SK-N-SH treated with all-trans-retinoic acid at 6 μM for 48 hours (cell line): Measurements from ENCODE around the gene DNAJC17.

Experiments
- ATAC-seq: fragments of 200-7000 bp; cut with Tn5 transposase; 3 replicates; pipeline ENCODE4 v1.9.1; 2020; ENCODE audit warnings: mild to moderate bottlenecking, moderate library complexity
- ARNTL ChIP-seq: fragments of 450-650 bp; formaldehyde crosslinking; IDR thresholded peaks from 2 replicates; pipeline ENCODE4 v1.5.0; 2020; ENCODE audit warnings: low read depth, mild to moderate bottlenecking, moderate library complexity, borderline replicate concordance
- BACH2 ChIP-seq: fragments of 250-450 bp; sonication (Bioruptor Pico); IDR thresholded peaks from 2 replicates; pipeline ENCODE4 v1.9.0; 2021; ENCODE audit warnings: mild to moderate bottlenecking, borderline replicate concordance
- CSDC2 ChIP-seq: fragments of 250-450 bp; sonication (Bioruptor Pico); IDR thresholded peaks from 2 replicates; pipeline ENCODE4 v1.5.0; 2020; ENCODE audit warnings: mild to moderate bottlenecking, moderate library complexity
- OSR1 ChIP-seq: fragments of 250-450 bp; sonication (Bioruptor Pico); IDR thresholded peaks from 2 replicates; pipeline ENCODE4 v1.8.0; 2022; ENCODE audit warnings: moderate library complexity, mild to moderate bottlenecking, inconsistent platforms
- POU6F1 ChIP-seq: fragments of 250-450 bp; sonication (Bioruptor Pico); IDR thresholded peaks from 2 replicates; pipeline ENCODE4 v1.8.0; 2021; ENCODE audit warnings: low read depth, mild to moderate bottlenecking, moderate library complexity, borderline replicate concordance
- PPARA ChIP-seq: fragments of 250-450 bp; sonication (Bioruptor Pico); IDR thresholded peaks from 2 replicates; pipeline ENCODE4 v1.5.0; 2020; ENCODE audit warnings: mild to moderate bottlenecking, borderline replicate concordance
- RARB ChIP-seq: fragments of 250-450 bp; sonication (Bioruptor Pico); IDR thresholded peaks from 2 replicates; pipeline ENCODE4 v1.8.0; 2021; ENCODE audit warnings: mild to moderate bottlenecking, moderate library complexity
- SNAI2 ChIP-seq: fragments of 250-450 bp; sonication (Bioruptor Pico); IDR thresholded peaks from 2 replicates; pipeline ENCODE4 v1.5.0; 2020; ENCODE audit warnings: mild to moderate bottlenecking, moderate library complexity
- TOX ChIP-seq: fragments of 250-450 bp; sonication (Bioruptor Pico); IDR thresholded peaks from 2 replicates; pipeline ENCODE4 v1.8.0; 2021; ENCODE audit warnings: mild to moderate bottlenecking, moderate library complexity, borderline replicate concordance
- ZFP3 ChIP-seq: fragments of 250-450 bp; sonication (Bioruptor Pico); IDR thresholded peaks from 2 replicates; pipeline ENCODE4 v1.5.0; 2020; ENCODE audit warnings: mild to moderate bottlenecking, moderate library complexity
- ZFP30 ChIP-seq: fragments of 450-650 bp; formaldehyde crosslinking; IDR thresholded peaks from 2 replicates; pipeline ENCODE4 v1.5.0; 2022; ENCODE audit warnings: mild to moderate bottlenecking, moderate library complexity
- ZNF70 ChIP-seq: fragments of 450-650 bp; formaldehyde crosslinking; IDR thresholded peaks from 2 replicates; pipeline ENCODE4 v1.5.0; 2020; ENCODE audit warnings: mild to moderate bottlenecking, moderate library complexity
- ZNF8 ChIP-seq: fragments of 450-650 bp; formaldehyde crosslinking; IDR thresholded peaks from 2 replicates; pipeline ENCODE4 v1.5.0; 2020; ENCODE audit warnings: mild to moderate bottlenecking, moderate library complexity
- TF ChIP-seq, protein P1 (sequence below): fragments of 250-450 bp; sonication (Bioruptor Pico); IDR thresholded peaks from 2 replicates; pipeline ENCODE4 v1.8.0; 2020; ENCODE audit warnings: mild to moderate bottlenecking, moderate library complexity, borderline replicate concordance
- TF ChIP-seq, protein P2 (sequence below): fragments of 250-450 bp; sonication (Bioruptor Pico); IDR thresholded peaks from 2 replicates; pipeline ENCODE4 v1.5.0; 2020; ENCODE audit warnings: mild to moderate bottlenecking, moderate library complexity
- TF ChIP-seq, protein P3 (sequence below): fragments of 250-450 bp; sonication (Bioruptor Pico); IDR thresholded peaks from 2 replicates; pipeline ENCODE4 v1.5.1; 2021; ENCODE audit warnings: mild to moderate bottlenecking, moderate library complexity

The DNAJC17 gene, protein sequence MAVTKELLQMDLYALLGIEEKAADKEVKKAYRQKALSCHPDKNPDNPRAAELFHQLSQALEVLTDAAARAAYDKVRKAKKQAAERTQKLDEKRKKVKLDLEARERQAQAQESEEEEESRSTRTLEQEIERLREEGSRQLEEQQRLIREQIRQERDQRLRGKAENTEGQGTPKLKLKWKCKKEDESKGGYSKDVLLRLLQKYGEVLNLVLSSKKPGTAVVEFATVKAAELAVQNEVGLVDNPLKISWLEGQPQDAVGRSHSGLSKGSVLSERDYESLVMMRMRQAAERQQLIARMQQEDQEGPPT

GRCh38 chr15:40807028-40807887 is at the start of gene DNAJC17, which contains the start of gene ZFYVE19:
Gene DNAJC17, minus strand, starts transcription at chr15:40807473. Its CDS starts 27 bp downstream, at chr15:40807446.
Gene ZFYVE19, plus strand, starts transcription at chr15:40807089. Its CDS starts 501 bp downstream, at chr15:40807590.
- ATAC-seq = peak; percentile 99
- TF ChIP-seq PPARA (no peak), RARB (CRISPR knock-in tag) (no peak), ZNF70 (CRISPR knock-in tag) (no peak)

- ATAC-seq = no peak
- TF ChIP-seq ZNF8 (CRISPR knock-in tag) = no peak
- no peak for TF ChIP-seq RARB (CRISPR knock-in tag)
- TF ChIP-seq, protein P1, sequence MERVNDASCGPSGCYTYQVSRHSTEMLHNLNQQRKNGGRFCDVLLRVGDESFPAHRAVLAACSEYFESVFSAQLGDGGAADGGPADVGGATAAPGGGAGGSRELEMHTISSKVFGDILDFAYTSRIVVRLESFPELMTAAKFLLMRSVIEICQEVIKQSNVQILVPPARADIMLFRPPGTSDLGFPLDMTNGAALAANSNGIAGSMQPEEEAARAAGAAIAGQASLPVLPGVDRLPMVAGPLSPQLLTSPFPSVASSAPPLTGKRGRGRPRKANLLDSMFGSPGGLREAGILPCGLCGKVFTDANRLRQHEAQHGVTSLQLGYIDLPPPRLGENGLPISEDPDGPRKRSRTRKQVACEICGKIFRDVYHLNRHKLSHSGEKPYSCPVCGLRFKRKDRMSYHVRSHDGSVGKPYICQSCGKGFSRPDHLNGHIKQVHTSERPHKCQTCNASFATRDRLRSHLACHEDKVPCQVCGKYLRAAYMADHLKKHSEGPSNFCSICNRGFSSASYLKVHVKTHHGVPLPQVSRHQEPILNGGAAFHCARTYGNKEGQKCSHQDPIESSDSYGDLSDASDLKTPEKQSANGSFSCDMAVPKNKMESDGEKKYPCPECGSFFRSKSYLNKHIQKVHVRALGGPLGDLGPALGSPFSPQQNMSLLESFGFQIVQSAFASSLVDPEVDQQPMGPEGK = no peak
- no peak for TF ChIP-seq TOX
- no peak for TF ChIP-seq ZFP30 (CRISPR knock-in tag)
- no peak for TF ChIP-seq POU6F1
- no peak for TF ChIP-seq OSR1 (CRISPR knock-in tag)
- TF ChIP-seq ARNTL = no peak
- TF ChIP-seq ZFP3 (CRISPR knock-in tag) = no peak
These were observed 49.5 kb upstream of the DNAJC17 start for GRCh38 chr15:40856746-40857145.

GRCh38 chr15:40855706-40856234 is 48.5 kb upstream of the DNAJC17 start:
- ATAC-seq = no peak
- TF ChIP-seq, protein P1 = no peak
- no peak for TF ChIP-seq CSDC2
- TF ChIP-seq, all 23 proteins: peak for 0

GRCh38 chr15:40854161-40854560 is 46.9 kb upstream of the DNAJC17 start:
- no peak for ATAC-seq

More at GRCh38 chr15:40854161-40854560, 46.9 kb upstream of the DNAJC17 start:
- no peak for TF ChIP-seq RARB (CRISPR knock-in tag)
- TF ChIP-seq, protein P1 = no peak
- no peak for TF ChIP-seq OSR1 (CRISPR knock-in tag)
- no peak for TF ChIP-seq SNAI2 (CRISPR knock-in tag)
- TF ChIP-seq, protein P2, sequence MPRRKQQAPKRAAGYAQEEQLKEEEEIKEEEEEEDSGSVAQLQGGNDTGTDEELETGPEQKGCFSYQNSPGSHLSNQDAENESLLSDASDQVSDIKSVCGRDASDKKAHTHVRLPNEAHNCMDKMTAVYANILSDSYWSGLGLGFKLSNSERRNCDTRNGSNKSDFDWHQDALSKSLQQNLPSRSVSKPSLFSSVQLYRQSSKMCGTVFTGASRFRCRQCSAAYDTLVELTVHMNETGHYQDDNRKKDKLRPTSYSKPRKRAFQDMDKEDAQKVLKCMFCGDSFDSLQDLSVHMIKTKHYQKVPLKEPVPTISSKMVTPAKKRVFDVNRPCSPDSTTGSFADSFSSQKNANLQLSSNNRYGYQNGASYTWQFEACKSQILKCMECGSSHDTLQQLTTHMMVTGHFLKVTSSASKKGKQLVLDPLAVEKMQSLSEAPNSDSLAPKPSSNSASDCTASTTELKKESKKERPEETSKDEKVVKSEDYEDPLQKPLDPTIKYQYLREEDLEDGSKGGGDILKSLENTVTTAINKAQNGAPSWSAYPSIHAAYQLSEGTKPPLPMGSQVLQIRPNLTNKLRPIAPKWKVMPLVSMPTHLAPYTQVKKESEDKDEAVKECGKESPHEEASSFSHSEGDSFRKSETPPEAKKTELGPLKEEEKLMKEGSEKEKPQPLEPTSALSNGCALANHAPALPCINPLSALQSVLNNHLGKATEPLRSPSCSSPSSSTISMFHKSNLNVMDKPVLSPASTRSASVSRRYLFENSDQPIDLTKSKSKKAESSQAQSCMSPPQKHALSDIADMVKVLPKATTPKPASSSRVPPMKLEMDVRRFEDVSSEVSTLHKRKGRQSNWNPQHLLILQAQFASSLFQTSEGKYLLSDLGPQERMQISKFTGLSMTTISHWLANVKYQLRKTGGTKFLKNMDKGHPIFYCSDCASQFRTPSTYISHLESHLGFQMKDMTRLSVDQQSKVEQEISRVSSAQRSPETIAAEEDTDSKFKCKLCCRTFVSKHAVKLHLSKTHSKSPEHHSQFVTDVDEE = no peak
- no peak for TF ChIP-seq BACH2
- TF ChIP-seq, protein P3, sequence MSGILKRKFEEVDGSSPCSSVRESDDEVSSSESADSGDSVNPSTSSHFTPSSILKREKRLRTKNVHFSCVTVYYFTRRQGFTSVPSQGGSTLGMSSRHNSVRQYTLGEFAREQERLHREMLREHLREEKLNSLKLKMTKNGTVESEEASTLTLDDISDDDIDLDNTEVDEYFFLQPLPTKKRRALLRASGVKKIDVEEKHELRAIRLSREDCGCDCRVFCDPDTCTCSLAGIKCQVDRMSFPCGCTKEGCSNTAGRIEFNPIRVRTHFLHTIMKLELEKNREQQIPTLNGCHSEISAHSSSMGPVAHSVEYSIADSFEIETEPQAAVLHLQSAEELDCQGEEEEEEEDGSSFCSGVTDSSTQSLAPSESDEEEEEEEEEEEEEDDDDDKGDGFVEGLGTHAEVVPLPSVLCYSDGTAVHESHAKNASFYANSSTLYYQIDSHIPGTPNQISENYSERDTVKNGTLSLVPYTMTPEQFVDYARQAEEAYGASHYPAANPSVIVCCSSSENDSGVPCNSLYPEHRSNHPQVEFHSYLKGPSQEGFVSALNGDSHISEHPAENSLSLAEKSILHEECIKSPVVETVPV (CRISPR knock-in tag) = no peak
- no peak for TF ChIP-seq CSDC2
